MM.1S (cell line): ENCODE measurements around the gene ADD3.
"Not testable (repeated sequence)": the region's sequence is repeated elsewhere in the genome, so short reads cannot be mapped to it uniquely, and the experiment has no call there.

Experiments used
- DNase-seq: peaks from one replicate; pipeline ENCODE4 v3.0.0-alpha.2; 2015
- H2AFZ ChIP-seq: fragments of 300-600 bp; sonication (generic); 2 replicates; pipeline ENCODE4 v1.6.0; 2016; ENCODE audit warnings: antibody characterized with exemption, low read length
- H3F3A ChIP-seq: fragments of 300-600 bp; sonication (generic); 2 replicates; pipeline ENCODE4 v1.6.1; 2016; ENCODE audit warnings: mild to moderate bottlenecking, antibody characterized with exemption, low read length, moderate library complexity, mixed read lengths; ENCODE audit not compliant: insufficient read depth
- H3K27ac ChIP-seq: fragments of 300-600 bp; sonication (generic); 2 replicates; pipeline ENCODE4 v1.5.1; 2016; ENCODE audit warnings: mild to moderate bottlenecking, low read length
- H3K27me3 ChIP-seq: fragments of 300-600 bp; sonication (generic); replicated peaks from 2 replicates; pipeline ENCODE4 v1.6.0; 2016; ENCODE audit warnings: low read length; ENCODE audit not compliant: insufficient read depth
- H3K36me3 ChIP-seq: fragments of 300-600 bp; sonication (generic); replicated peaks from 2 replicates; pipeline ENCODE4 v1.6.1; 2016; ENCODE audit warnings: mild to moderate bottlenecking, low read length, mixed read lengths; ENCODE audit not compliant: insufficient read depth
- H3K4me1 ChIP-seq: fragments of 300-600 bp; sonication (generic); 2 replicates; pipeline ENCODE4 v1.6.1; 2016; ENCODE audit warnings: low read length, mixed read lengths
- H3K4me2 ChIP-seq: fragments of 300-600 bp; sonication (generic); 2 replicates; pipeline ENCODE4 v1.6.0; 2016; ENCODE audit warnings: low read depth, low read length
- H3K4me3 ChIP-seq: fragments of 300-600 bp; sonication (generic); 2 replicates; pipeline ENCODE4 v1.5.1; 2016; ENCODE audit warnings: low read length, mixed read lengths
- H3K79me2 ChIP-seq: fragments of 300-600 bp; sonication (generic); 2 replicates; pipeline ENCODE4 v1.6.1; 2016; ENCODE audit warnings: mixed run types, low read length, mixed read lengths
- H3K9ac ChIP-seq: fragments of 300-600 bp; sonication (generic); 2 replicates; pipeline ENCODE4 v1.6.1; 2016; ENCODE audit warnings: low read length, mixed read lengths
- H3K9me2 ChIP-seq: fragments of 300-600 bp; sonication (generic); replicated peaks from 2 replicates; pipeline ENCODE4 v1.6.1; 2016; ENCODE audit warnings: mild to moderate bottlenecking, low read length, mixed read lengths; ENCODE audit not compliant: insufficient read depth
- H3K9me3 ChIP-seq: fragments of 300-600 bp; sonication (generic); replicated peaks from 2 replicates; pipeline ENCODE4 v1.6.1; 2016; ENCODE audit warnings: mild to moderate bottlenecking, low read length, mixed read lengths; ENCODE audit not compliant: insufficient read depth
- H4K20me1 ChIP-seq: fragments of 300-600 bp; sonication (generic); 2 replicates; pipeline ENCODE4 v1.6.1; 2016; ENCODE audit warnings: mild to moderate bottlenecking, low read length, moderate library complexity, mixed read lengths; ENCODE audit not compliant: insufficient read depth
- CTCF ChIP-seq: fragments of 300-600 bp; sonication (generic); IDR thresholded peaks from 2 replicates; pipeline ENCODE4 v1.5.1; 2016; ENCODE audit warnings: antibody characterized with exemption, low read length, mixed read lengths
- EZH2 ChIP-seq: fragments of 300-600 bp; sonication (generic); optimal IDR thresholded peaks from 2 replicates; pipeline ENCODE3; 2017; ENCODE audit warnings: low read depth, mild to moderate bottlenecking, antibody characterized with exemption, low read length, mixed read lengths
- EZH2phosphoT487 ChIP-seq: fragments of 300-600 bp; sonication (generic); IDR thresholded peaks from 2 replicates; pipeline ENCODE4 v1.6.1; 2018; ENCODE audit warnings: antibody characterized with exemption, low read length

The ADD3 gene

GRCh38 chr10:110048781-110049180, 41.0 kb downstream of the ADD3 start:
- Histone ChIP-seq H3K36me3 (no peaks in the 10 kb centered on the region), H3K9me3 (no peaks in the 10 kb centered on the region; the same call in 1 of the 2 replicates), H3K9ac (no peak overlapping the region), H3K4me1 (no peaks in the 10 kb centered on the region), H3K79me2 (peaks cover 6% of the 10 kb centered on the region; the same call in 1 of the 2 replicates), H4K20me1 (no peaks in the 10 kb centered on the region), H3K9me2 (no peaks in the 10 kb centered on the region), H3K27ac (no peak overlapping the region), H3K4me3 (no peak overlapping the region), H3K4me2 (no peak overlapping the region), H3K27me3 (no peaks in the 10 kb centered on the region), H3F3A (no peaks in the 10 kb centered on the region), H2AFZ (no peak overlapping the region)
- TF ChIP-seq EZH2 (no peak), EZH2phosphoT487 (no peak), CTCF (no peak)
- no peak for DNase-seq

GRCh38 chr10:110049889-110050591, 42.3 kb downstream of the ADD3 start:
- not testable (repeated sequence) for H3K27me3 ChIP-seq, H3F3A ChIP-seq, H3K36me3 ChIP-seq, H3K4me1 ChIP-seq, H3K27ac ChIP-seq, H3K9me2 ChIP-seq, H3K4me2 ChIP-seq, H2AFZ ChIP-seq, H3K9ac ChIP-seq, DNase-seq, H3K9me3 ChIP-seq, H3K79me2 ChIP-seq, H4K20me1 ChIP-seq, H3K4me3 ChIP-seq

- H3K79me2 ChIP-seq = 0 out of 2 replicates have a peak, but pooled peaks cover 4% of the 10 kb centered on the region
- no peak for TF ChIP-seq EZH2phosphoT487
- no peak for TF ChIP-seq CTCF
- TF ChIP-seq EZH2 = no peak
- H3K9me2 ChIP-seq = no peaks in the 10 kb centered on the region
These were observed 43.7 kb downstream of the ADD3 start for GRCh38 chr10:110051487-110051886.

GRCh38 chr10:110052916-110053315, 45.1 kb downstream of the ADD3 start:
- no peaks in the 10 kb centered on the region for H3K27me3 ChIP-seq
- no peak overlapping the region for H3K4me2 ChIP-seq
- no peaks in the 10 kb centered on the region for H4K20me1 ChIP-seq
- no peak overlapping the region for H3K4me3 ChIP-seq
- H3F3A ChIP-seq = no peaks in the 10 kb centered on the region
- no peak for TF ChIP-seq EZH2
- no peak for TF ChIP-seq CTCF
- TF ChIP-seq EZH2phosphoT487 = no peak
- no peaks in the 10 kb centered on the region for H3K4me1 ChIP-seq
- H3K27ac ChIP-seq = no peak overlapping the region
- H3K9ac ChIP-seq = no peak overlapping the region
- no peaks in the 10 kb centered on the region for H3K79me2 ChIP-seq
- H2AFZ ChIP-seq = no peak overlapping the region
- no peaks in the 10 kb centered on the region; the same call in 1 of the 2 replicates for H3K9me3 ChIP-seq
- H3K36me3 ChIP-seq = no peaks in the 10 kb centered on the region
- no peak for DNase-seq
- H3K9me2 ChIP-seq = no peaks in the 10 kb centered on the region

More at GRCh38 chr10:110051487-110051886, 43.7 kb downstream of the ADD3 start:
- Histone ChIP-seq H3K4me1 (no peaks in the 10 kb centered on the region), H3K4me3 (no peak overlapping the region), H3K27ac (no peak overlapping the region), H3K4me2 (no peak overlapping the region), H2AFZ (no peak overlapping the region), H3F3A (no peaks in the 10 kb centered on the region), H3K9me3 (no peaks in the 10 kb centered on the region; the same call in 1 of the 2 replicates), H3K9ac (no peak overlapping the region), H4K20me1 (no peaks in the 10 kb centered on the region), H3K27me3 (no peaks in the 10 kb centered on the region), H3K36me3 (no peaks in the 10 kb centered on the region)
- DNase-seq = no peak
